Adrenal gland (tissue), 5 donors: Measurements from ENCODE around the gene ANKZF1.

Source experiments
- CTCF ChIP-seq, 6 experiments: fragments of 450-650 bp in 4 of 6; fragments of 200-600 bp in 2 of 6; sonication (generic) in 1 of 6; IDR thresholded peaks; 1 replicate in 5 of 6; 2 replicates in 1 of 6; pipeline versions ENCODE4 v1.5.1 to v1.8.0; 2016 to 2021; ENCODE audit warnings: antibody characterized with exemption in 6 of 6, mild to moderate bottlenecking in 2 of 6, moderate library complexity in 1 of 6
- POLR2A ChIP-seq, 2 donors: fragments of 450-650 bp; IDR thresholded peaks; one replicate each; pipeline ENCODE4 v1.6.1; 2017; ENCODE audit warnings: antibody characterized with exemption in 2 of 2, mild to moderate bottlenecking in 2 of 2, moderate library complexity in 1 of 2
- donor health status: DM: no; HTN: no; CAD: no.

- no peak for TF ChIP-seq POLR2A (IDR thresholded peaks at IDR 0.05)
- TF ChIP-seq CTCF (IDR thresholded peaks at IDR 0.05): no peak
These were observed 31.6 kb downstream of the ANKZF1 start for GRCh38 chr2:219261024-219261855.
